HG02970 (cell line): ENCODE data around the gene MAML3.

ENCODE experiments used
- ATAC-seq: cut with Tn5 transposase; IDR thresholded peaks from one replicate; pipeline ENCODE4 v1.9.1; 2021; ENCODE audit warnings: mild to moderate bottlenecking, moderate library complexity, moderate number of reproducible peaks; ENCODE audit not compliant: unreplicated experiment, low FRiP score

Gene MAML3

DNA sequence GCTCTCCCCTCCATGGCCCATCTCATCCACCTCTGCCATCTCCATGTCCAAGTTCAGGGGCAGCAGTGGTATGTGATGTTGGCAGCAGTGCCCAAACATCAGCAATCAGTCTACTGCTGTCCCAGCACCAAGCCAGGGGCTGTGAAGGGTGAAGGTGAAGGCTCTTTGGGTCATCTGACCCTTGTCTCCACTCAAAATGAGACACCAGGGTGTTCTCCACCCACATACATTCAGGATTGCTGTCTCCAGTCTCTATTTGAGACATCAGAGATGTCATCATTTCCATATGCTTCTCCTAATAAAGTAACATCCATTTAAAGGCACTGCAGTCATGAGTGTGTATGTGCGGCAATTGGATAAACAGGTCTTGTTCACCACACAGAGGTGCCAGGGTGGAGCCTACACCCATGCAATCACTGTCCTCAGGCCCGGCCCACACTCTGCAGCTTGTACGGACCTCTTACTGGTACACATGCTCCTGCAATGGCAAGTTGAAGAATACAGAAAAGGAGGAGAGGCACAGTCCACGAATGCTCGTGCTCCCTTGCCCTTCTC lies 22.2 kb downstream of the MAML3 start:
- no peak for ATAC-seq

GRCh38 chr4:140130677-140131076 lies 23.3 kb downstream of the MAML3 start:
- no peak for ATAC-seq

DNA sequence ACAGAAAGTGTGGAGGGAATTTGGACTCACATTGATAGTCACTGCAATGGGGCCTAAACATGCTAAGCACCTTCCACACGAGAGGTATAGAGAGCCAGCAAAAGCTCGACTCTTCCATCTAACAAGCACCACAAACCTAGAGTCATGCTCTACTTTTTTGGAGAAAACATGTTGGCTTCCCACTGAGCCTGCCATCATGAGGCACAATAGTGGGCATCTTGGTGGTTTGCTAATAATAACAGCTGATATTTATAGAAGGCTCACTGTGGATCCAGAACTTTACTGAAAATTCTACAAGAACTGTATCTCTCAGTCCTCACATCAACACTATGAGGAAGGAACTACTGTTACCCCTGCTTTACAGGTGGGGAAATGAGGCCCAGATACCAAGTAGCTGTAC lies 26.6 kb downstream of the MAML3 start:
- ATAC-seq: no peak

- ATAC-seq: no peak
Measured at GRCh38 chr4:140126261-140126660, 27.7 kb downstream of the MAML3 start.

GRCh38 chr4:140125374-140125773 lies 28.6 kb downstream of the MAML3 start:
- no peak for ATAC-seq

GRCh38 chr4:140123666-140124377 lies 30.2 kb downstream of the MAML3 start:
- ATAC-seq: no peak

DNA sequence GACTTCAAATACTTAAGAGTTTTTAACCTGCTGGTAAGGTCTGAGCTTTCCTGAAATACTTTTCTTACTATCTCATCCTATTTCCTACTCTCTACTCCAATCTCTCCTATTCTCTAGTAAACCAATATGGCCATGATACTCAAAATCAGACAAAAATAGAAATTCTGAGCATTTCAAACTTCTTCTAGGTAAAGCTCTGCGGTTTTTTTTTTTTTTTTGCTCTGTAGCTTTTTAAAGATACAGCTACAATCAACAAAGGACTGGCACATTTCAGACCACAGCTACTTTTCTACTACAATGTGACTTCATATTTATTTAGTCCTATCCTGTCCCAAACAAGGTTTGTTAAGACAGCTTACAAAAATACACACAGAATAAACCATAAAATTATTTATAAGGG lies 31.1 kb downstream of the MAML3 start:
- no peak for ATAC-seq

GRCh38 chr4:140121646-140122045 lies 32.3 kb downstream of the MAML3 start:
- ATAC-seq: no peak

DNA sequence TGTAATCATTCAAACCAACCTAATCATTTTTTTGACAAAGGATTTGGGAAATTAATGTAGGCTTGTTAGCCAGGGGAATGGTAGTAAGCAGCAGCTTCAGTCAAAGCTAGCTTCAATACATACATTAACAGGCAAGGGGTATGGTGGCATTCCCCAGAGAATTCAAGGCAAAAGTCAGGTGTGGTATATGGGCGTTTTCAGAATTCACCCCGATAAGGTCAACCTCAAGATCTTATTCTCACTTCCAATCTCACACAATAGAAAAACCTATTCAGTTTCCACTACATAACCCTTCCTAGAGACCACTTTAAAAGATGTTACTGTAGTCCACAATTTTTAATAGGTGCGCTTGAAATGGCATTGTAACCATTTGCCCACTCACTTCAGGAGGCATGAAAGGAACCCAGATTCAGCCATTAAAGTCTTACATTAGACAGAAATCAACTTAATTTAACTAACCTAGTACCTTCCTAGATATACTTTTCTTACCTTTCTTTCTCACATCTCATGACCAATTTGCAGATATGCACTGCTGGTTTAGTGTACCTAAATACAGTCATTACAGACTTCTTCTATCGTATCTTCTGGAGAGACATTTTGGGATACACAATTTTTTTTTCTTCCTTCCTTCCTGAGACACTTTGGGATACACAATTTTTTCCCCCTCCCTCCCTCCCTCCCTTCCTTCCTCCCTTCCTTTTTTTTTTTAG lies 34.9 kb downstream of the MAML3 start:
- no peak for ATAC-seq

DNA sequence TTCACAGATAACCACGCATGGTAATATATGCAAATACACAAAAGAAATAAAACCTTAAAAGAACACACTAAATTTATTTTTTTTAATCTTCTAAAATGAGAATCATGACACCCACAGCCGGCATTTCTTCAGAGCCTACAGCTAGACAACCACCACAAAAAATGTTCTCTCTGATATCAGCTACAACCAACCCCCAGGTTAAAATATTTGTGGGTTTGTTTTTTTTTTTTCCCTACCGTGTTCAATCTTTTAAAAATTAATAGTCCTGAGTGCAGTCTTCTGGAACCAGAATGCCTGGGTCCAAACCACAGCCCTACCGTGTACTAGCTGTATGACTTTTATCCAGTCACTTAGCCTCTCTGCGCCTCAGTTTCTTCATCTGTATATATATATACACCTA lies 36.0 kb downstream of the MAML3 start:
- ATAC-seq: no peak

- no peak for ATAC-seq
Measured at GRCh38 chr4:140116442-140117104, 37.4 kb downstream of the MAML3 start.

- no peak for ATAC-seq
Measured at GRCh38 chr4:140115140-140115539, 38.8 kb downstream of the MAML3 start.

DNA sequence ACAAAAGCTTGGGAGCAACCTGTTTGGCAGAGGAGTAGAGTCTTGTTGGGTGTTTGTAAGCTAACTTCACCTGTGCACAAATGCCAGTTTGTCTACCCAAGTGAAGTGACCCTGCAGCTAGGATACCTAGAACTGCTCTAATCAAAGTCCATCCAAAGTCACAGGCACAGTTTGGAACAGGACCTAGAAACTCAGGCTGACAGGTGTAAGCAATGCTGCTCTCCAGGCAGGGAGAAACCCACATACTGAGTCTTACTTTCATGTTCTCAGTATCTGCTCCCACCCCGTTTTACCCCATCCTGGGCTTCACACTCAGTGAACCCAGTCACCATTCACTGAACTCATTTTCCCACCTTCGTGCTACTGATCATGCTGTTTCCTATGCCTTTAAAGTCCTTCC lies 40.3 kb downstream of the MAML3 start:
- no peak for ATAC-seq

DNA sequence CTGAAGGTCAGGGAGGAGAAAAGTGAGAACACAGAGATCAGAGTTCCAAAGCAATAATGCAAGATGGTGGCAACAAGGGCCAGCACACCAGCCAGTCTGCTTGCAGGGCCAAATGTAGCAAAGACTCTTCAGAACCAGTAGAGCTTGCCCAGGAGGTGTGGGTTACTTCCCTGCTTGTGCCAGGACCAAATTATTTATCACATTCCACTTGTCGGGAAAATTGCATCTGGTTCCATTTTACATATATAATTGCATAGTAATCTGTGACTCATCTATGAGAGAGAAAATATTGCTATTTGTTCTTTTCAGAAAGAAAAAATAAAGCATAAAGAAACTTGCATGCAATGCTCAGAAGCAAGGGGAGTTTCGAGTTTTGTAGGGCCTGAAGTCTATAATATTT lies 41.4 kb downstream of the MAML3 start:
- ATAC-seq: no peak

- no peak for ATAC-seq
Measured at GRCh38 chr4:140111256-140111655, 42.7 kb downstream of the MAML3 start.

DNA sequence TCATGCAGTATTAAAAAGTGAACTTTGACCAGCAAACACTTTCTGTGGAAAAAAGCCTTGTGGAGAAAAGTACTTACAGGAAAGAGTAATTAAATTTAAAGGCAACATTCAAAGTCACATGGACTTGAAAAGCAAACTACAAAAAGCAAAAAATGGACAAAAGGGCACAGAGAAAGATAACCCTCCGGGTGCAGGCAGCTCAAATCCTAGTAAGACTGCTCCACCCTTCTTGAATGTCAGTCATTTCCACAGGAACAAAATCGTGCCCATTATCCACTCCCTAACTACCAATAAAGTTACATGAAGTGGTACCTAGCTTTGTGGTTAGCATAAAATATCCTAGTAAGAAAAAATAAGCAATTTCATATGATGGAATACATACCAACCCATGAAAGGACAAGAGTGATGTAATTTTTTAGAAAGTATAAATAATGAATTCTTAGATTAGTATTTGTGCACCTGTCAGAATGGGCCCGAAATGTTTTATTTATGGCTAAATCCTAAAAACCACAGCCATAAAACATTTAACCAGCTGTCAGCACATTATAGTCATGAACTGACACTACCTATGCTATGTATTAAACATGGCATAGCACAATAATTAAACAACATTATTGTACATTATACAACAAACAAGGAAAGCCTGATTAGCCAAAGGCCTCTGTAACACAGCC lies 43.3 kb downstream of the MAML3 start:
- ATAC-seq: no peak

DNA sequence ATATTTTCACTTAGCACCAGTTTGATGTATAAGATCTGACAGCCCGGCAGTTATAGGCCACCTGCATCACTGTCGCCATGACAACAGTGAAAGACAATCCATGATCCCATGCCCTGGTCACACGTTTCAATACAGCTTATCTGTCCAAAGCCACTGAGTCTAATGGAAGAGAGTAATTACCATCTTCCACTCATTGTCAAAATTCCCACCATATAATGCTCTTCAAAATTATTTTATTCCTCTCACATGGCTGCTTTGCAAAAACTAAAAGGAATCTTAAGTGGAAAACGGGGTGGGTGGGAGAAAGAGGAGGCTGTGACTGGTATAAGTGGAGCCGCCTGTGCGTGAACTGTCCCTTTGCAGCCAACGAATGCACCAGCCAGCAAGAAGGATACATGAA lies 44.2 kb downstream of the MAML3 start:
- ATAC-seq: no peak

GRCh38 chr4:140109292-140109691 lies 44.7 kb downstream of the MAML3 start:
- no peak for ATAC-seq

- ATAC-seq: no peak
Measured at GRCh38 chr4:140108713-140109230, 45.2 kb downstream of the MAML3 start.

DNA sequence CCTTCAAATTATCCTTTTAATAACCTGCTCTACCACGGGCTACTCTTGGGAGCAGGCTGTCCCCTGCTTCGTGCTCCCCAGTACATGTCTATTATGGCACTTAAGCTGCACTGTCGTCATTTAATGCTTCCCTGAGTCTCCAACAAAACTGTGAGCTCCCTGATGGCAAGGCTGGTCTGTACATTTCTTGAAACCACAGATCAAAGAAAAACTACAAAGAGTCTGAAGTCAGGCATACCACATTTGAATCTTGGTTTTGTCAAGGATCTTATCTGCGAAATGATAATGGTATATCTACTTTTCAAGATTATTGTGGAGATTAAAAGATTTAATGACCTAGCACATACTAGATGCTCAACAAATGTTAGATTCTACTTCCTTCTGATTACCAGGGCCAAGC lies 45.7 kb downstream of the MAML3 start:
- ATAC-seq: no peak
